ENCODE measurements around the gene HOXB8.

GRCh38 chr17:48562934-48563333, 52.2 kb downstream of the HOXB8 start:
- TF ChIP-seq FOXA1 (IDR thresholded peaks at IDR 0.05) (no peak), FOXM1 (IDR thresholded peaks at IDR 0.05; ENCODE audit: borderline replicate concordance) (no peak), SP1 (IDR thresholded peaks at IDR 0.05) (no peak), BHLHE40 (IDR thresholded peaks at IDR 0.05; ENCODE audit: borderline replicate concordance) (no peak), TARDBP (IDR thresholded peaks at IDR 0.05) (no peak), LEF1 (IDR thresholded peaks at IDR 0.05; ENCODE audit: borderline replicate concordance) (no peak), SUZ12 (IDR thresholded peaks at IDR 0.05) (no peak), ELF4 (IDR thresholded peaks at IDR 0.05) (no peak), HDGF (IDR thresholded peaks at IDR 0.05; ENCODE audit: borderline replicate concordance) (no peak), ZNF384 (IDR thresholded peaks at IDR 0.05) (no peak), NFRKB (IDR thresholded peaks at IDR 0.05) (no peak), PKNOX1 (IDR thresholded peaks at IDR 0.05) (no peak)
